GM19463 (cell line): Measurements from ENCODE around the gene SCYGR4.

Source experiments
- ATAC-seq: cut with Tn5 transposase; IDR thresholded peaks from one replicate; pipeline ENCODE4 v1.9.1; 2021; ENCODE audit warnings: mild to moderate bottlenecking, moderate library complexity; ENCODE audit not compliant: unreplicated experiment

The SCYGR4 gene

DNA sequence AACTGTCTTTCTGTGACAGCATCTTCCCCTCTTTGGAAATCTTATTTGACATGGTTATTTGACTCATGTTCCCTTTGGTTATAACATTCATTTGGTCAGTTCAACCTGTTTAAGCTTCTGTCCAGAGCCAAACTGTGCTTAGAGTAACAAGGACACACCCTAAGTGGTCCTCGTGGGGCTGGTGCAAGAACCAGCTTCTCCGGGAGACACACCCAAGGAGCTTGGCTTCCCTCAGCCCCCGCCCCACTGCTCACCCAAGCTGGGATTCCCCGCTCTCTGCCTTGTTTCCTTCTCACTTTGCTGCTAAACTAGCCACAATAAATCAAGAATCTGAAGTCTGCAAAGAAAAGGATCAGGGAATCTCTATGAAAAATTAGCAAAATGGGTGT, 4.0 kb upstream of the SCYGR4 start:
- ATAC-seq: no peak

DNA sequence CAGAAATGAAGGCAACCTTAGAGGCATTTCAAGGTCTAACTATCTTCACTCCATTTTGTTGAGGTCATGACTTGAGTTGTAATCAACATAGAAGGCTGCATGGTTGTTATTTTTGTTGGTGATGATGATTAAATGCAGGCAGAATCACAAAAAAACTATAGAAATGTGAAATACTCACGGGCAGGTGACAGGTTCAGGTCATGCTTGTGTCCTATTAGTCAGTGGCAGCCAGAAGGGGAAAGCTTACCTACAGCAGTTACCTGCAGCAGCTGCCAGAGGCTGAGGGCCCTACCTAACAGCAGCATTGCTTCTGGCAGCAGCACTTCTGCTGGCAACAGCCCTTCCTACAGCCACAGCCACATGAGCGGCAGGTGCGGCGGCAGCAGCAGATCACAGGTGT, 3.1 kb upstream of the SCYGR4 start:
- no peak for ATAC-seq

DNA sequence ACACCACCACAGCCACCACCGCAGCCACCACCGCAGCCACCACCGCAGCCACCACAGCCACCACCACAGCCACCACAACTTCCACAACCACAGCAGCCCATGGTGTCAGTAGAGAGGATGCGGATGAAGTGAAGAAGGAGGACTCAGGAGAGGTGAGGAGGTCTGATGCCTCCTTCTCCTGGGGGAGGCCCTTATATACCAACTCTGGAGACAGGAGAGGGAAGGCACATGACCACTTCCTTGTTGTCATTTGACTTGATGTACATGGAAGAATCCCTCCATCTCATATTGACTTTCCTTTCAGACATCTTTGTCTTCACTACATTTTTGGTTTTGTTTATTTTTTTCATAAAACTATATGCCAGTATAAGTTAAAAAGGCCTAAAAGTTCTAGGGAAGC, 2.6 kb upstream of the SCYGR4 start, which contains the start of gene SCYGR3:
SCYGR3 (minus strand) TSS at position 101 of the 400 bp plus-strand sequence; CDS start at position 101, 0 bp downstream.
- ATAC-seq: no peak

DNA sequence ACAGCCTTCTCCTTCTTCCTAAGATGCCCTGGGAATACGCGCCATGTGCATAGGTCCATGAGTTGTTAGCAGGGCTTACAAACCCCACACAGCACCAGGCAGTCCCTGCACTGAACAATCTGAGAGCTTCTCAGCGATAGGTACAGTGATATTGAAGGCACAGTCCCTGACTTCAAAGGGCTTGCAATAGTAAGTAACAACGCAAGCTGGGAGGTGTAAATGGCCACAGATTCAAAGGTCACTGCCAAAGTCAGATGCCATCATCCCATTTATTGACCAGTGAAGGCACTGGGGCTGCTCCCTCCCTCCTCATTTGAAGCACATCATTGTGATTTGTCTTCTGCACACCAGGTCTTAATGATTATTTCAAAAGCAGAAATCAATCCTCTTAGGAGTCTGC, 2.1 kb upstream of the SCYGR4 start:
- ATAC-seq: no peak

DNA sequence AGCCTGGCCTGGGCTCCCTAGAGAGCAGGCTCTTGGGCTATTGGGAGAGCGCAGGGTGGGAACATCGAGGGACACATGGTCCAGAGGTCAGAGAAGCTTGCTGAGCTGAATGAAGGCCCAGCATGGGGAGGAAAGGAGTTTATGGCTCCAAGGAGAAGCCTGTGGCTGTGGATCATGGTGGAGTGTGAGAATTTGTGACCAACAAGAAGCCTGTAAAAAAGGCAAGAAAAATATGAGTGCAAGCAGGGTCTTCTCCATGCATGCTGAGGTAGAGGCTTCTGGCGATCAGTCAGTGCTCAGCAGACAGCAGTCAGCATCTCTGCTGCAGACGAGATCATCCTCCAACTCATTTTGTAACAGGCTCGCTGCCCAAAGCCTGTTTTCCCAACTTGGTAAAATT, 1.4 kb upstream of the SCYGR4 start:
- no peak for ATAC-seq

DNA sequence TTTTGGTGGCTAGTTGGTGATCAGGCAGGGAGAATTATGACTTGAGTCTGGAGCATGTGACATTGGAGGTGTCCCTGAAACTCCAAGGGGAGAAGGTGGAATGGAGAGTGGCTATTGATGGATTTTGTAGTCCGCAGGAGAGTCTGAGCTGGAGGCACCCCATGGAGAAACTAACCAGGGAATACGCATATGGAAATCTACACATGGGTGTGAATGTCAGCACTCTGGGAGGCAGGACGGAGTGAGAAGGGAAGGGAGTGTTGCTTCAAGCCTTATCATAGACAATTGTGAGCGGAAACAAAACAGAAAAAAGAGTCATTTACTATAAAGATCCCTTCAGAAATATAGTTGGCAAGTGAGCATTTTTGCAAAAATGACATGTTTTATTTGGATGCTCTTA, 667 bp upstream of the SCYGR4 start:
- no peak for ATAC-seq

DNA sequence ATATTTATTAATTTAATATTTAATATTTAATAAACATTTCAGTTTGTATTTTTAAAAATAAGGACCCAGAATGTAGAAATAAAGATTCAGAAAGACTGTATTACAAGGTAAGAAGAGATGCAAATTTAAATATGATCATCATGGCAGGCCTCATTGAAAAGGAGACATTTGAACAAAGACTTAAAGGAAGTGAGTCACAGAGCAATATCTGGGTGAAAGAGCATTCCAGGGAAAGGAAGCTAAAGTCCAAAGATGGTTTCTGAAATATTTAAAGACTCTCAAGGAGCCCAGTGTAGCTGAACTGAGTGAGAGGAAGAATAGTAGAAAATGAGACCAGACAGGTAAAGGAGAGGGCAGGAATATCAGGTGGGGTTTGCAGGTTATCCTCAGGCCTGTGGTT, 5.9 kb downstream of the SCYGR4 start:
- ATAC-seq: no peak

DNA sequence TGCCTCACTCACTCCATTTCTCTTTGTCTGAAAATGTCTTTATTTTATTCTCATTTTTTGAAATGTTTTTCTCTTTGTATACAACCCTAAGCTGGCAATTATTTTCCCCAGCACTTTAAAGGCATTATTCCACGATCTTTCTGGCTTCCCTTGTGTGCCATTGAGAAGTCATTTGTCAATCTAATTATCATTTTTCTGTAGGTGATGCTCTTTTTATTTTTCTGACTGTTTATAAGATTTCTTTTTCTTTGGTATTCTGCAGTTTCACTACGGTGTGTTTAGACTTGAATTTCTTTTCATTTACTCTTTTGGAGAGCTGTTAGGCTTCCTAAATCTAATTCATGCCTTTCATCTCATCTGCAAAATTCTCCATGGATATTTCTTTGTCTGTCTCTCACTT, 8.1 kb downstream of the SCYGR4 start:
- no peak for ATAC-seq

DNA sequence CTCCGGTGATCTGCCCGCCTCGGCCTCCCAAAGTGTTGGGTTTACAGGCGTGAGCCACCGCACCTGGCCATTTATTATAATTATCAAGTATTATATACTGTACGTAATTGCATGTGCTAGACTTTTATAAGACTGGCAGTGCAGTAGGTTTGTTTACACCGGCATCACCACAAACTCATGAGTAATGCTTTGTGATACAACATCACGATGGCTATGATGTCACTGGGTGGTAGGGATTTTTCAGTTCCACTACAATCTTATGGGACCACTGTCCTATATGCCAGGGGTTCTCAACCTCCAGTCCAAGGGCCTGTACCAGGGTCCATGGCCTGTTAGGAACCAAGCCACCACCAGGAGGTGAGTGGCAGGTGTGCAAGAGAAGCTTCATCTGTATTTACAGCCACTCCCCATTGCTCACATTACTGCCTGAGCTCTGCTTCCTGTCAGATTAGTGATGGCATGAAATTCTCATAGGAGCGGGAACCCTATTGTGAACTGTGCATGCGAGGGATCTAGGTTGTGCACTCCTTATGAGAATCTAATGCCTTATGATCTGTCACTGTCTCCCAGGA, 9.4 kb downstream of the SCYGR4 start:
- ATAC-seq: no peak

DNA sequence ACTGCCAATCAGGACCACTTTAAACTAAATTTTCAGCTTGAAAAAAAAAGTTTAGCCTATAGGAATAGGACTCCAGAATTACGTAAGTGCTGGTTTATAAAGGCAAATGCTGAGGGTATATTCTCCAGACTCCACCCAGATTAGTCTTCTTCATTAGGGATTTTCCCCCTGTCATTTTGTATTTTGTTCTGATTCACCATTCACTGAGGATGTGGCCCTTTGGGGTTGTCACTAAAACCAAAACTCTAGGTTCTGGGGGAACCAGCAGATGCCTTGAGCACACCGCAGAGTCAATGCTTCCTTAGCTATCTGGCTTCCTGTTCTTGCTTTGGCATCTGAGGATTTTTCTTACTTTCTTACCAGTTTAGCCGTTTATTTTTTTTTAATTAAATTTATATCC, 10.5 kb downstream of the SCYGR4 start:
- peak; percentile 97 for ATAC-seq

DNA sequence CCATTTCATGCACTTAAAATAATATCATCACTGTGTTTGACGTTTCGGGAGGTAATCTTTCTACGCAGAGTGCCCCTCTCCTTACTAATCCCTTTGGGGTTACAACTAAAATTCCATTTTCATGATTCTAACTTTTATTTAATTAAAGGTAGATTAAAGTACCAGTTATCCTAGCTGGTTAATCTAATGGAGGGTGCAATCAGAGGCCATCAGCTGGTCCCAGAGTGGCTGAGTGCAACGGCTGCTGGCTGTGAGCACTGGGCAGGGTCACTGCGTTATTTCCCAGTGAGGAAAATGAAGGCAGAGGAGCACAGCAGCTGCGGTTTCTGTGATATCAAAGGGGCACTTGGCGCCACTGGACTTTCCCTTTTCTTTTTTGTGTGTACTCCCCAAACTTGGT, 12.1 kb downstream of the SCYGR4 start:
- no peak for ATAC-seq

DNA sequence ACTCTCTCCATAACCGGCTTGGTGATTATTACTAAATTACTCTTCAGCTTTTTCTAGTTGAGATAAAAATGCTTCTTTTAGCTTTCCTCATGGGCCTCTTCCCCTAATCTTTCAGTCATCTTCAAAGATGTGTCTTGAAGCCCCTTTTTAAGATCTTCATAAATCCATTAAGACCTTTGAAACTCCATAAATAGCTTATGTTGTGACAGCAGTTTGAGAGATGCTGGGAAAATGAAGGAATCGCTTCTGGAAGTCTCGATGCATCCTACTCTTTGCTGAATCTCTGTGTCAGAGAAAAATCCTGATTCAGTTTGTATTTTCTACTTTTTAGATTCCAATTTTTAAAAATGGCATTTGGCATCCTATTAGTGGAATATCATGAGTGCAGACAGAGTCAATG, 13.0 kb downstream of the SCYGR4 start:
- no peak for ATAC-seq

DNA sequence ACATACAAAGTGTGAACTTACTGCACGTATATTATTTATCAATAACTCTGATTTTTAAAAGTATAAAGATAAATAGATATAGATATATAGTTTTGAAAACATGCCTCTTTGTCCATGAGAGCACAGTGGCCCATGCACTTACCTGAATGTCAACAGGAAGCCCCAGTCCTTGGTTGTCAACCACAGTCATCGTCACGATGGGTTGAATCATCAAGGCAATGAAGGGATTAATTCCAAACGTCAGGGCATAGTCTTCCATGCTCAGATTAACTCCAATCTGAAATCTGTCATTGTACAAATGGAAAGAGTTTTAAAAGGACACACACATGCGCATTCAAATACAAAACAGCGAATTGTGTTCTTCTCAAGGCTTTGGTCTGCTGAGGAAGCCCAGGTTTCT, 15.5 kb downstream of the SCYGR4 start:
- no peak for ATAC-seq

DNA sequence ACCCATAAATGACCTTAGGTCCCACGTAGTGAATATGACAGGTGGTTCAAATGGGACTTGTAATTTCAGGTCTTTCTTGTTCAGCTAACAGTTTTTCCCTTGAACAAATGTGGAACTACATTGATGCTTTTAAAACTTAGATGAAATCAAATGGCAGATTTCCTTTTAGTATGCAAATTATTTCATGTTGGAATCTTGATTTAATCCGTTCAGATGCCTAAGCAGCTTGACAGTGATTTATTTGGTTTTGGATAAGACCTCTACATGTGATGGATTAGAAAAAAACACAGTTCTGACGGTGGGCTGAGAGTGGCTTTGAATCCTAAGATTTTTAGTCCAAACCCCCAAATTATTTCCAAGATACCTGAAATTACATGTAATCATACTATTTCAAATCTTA, 16.9 kb downstream of the SCYGR4 start:
- no peak for ATAC-seq

DNA sequence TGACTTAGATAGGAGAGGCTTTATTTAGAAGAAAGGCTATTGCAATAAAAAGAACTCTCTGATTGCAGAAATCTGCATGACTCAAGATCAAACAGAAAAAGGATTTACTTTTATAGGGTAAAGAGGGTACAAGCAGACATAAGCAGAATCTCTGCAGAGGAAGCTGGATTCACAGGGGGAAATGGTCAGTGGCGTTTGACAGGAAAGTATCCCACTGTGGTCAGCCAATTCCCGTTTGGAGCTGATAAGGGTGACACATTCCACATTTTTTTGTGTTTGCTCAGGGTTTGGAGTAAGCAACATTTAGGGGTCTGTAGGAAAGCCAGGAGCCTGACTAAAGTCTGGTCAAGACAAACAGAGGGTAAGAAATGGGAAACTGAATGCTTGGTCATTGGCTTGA, 25.4 kb downstream of the SCYGR4 start:
- no peak for ATAC-seq

DNA sequence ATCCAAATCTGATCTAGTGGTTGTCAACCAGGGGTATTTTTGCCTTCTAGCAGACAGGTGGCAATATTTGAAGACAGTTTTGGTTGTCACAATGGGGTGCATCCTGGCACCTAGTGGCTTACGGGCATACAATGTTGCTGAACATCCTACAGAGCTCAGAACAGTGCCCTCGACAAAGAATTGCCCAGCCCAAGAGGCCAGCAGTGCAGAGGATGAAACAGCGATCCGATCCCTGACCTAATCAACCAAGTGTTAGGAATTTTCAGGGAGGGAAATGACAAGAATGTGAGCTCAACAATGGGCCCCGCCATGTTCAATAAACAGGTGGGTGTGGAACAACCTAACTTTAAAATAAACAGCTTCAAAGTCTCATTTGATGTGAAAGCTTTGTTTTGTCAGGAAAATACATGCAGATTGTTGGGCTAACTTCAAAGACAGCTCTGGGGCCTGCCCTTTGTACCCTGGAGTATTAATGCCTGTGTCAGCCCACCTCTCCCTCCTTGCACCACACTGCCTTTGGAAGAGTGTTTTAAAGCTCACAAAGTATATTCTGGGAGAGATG, 26.8 kb downstream of the SCYGR4 start:
- no peak for ATAC-seq

DNA sequence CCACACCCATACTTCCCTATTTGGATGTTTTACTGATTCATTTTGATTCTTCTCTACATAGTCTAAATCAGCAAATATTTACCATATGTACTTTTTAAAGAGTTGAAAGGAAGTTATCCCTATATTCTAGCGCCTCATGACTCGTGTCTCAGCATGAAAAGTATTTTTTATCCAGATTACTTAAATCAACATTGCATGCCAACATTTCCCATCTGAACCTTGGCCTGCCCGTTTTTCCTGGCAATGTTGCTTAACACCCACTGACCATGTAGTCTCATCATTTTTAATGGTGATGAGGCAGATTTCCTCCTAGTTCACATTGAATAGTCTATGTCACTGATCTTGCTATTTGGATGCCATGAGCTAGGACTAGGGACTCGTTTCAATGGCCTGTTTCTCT, 36.1 kb downstream of the SCYGR4 start:
- no peak for ATAC-seq

DNA sequence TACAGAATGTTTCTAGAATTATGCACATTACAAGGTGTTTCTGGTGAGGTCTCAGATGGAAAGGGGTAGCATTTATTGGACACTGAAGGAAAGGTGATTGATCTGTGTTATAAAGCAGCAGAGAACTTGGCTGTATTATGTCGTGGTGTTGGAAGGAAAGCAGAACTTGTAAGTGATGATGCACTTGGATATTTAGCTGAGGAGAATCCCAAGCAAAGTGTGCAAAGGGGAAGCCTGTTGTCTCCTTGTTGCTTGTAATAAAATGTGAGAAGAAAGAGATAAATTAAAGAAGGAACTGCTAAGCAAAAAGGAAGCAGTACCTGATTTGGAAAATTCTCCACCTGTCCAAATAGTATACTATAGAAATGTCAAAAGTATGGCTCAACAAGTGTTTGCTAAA, 37.1 kb downstream of the SCYGR4 start:
- no peak for ATAC-seq

DNA sequence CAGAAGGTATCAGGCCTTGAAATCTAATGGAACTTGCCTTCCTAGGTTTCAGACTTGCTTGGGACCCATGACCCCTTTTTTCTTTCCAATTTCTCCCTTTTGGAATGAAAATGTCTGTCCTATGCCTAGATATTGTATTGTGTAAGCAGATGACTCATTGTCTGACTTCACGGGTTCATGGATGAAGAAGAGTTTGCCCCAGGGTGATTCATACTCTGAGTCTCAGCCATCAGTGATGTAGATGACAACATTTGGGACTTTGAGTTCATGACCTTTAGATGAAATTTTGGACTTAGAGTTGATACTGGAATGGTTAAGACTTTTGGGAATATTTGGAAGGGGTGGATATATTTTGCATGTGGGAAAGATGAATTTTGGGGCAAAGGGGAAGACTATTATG, 38.2 kb downstream of the SCYGR4 start:
- peak; percentile 66 for ATAC-seq

DNA sequence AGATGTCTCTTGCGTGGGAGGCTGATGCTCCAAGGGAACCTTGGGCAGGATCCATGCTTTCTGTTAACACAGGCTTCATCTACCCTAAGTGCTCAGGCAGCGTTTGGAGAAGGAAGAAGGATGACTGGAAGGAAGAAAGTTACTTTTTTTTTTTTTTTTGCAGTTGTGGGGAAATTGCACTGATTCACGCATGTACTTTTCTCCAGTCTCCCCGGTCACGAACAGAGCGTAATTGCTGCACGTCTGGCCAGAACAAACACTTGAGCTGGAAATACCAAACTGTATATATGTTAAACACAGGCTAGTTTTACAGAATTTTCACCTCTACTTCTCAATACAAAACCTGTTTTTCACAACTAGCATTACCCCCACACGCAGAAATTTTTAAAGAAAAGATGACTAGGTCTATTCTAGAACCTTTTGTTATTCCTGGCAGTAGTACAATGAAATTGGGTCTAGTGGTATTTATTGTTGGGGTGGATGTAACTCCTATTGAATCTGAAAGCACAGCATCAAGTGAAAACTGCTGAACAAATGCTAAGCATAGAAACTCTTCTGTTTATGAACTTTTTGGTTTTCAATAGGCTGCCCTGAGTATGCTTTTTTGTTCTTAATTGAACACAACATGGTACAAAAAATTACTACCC, 40.0 kb downstream of the SCYGR4 start:
- ATAC-seq: no peak

DNA sequence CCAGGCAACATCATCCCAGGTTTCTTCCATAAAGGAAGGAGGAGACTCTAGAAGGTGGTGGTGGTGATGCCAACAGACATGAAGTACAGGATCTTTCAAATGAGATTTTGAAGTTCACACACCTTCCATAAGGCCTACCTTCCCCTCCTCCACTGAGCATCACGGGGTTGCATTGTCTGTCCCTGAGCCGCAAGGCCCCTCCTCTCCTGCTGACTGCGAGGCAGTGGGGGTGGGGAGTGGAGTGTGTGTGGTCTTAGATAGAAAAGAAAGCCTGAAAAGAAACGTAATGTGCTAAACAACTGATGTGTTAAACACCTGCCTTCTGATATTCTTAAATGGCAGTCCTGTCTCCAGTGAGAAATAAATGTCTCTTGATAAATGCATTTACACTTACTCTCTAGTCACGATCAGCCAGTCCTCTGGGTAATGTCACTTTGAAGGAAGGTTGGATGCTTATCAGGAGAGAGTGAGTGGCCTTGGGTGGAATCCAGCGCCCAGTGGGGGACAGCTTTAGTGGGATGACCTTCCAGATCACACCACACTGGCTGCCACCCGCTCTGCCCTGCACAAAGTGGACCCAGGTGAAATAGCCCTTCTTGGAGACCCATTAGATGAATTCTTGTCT, 43.8 kb downstream of the SCYGR4 start:
- ATAC-seq: no peak

DNA sequence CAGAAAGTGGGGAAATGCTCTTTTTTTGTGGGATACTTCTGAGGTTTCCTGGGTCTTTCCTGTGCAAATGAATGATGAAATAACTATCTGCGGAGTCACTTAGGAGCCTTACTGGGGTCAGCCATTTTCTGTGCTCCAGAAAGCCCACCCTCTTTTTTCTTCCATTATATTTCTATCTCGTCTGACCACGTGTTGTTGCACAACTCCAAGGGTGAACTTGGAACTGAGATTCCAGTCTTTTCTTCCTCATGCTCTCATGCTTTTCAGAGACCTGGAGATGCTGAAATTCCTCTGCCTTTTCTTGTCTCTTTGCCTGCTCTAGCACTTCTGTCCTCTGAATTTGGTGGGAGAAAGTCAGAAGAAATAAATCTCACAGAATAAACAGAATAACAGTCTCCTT, 44.5 kb downstream of the SCYGR4 start:
- ATAC-seq: no peak
